Stimulated activated CD8-positive, alpha-beta memory T cell treated with anti-CD3 and anti-CD28 coated beads, Interleukin-7, amount 100 ng/mL, for 4 hours (primary cell): ENCODE measurements around the gene BBLN.
"Not testable (repeated sequence)": the region's sequence is repeated elsewhere in the genome, so short reads cannot be mapped to it uniquely, and the experiment has no call there.

ENCODE experiments used
- DNase-seq, 2 donors: peaks; one replicate each; pipeline ENCODE4 v3.0.0-alpha.2; 2020; ENCODE audit warnings: low read depth in 2 of 2

BBLN gene

GRCh38 chr9:128163523-128164306 is 3.6 kb downstream of the BBLN start:
- no peak for DNase-seq

DNA sequence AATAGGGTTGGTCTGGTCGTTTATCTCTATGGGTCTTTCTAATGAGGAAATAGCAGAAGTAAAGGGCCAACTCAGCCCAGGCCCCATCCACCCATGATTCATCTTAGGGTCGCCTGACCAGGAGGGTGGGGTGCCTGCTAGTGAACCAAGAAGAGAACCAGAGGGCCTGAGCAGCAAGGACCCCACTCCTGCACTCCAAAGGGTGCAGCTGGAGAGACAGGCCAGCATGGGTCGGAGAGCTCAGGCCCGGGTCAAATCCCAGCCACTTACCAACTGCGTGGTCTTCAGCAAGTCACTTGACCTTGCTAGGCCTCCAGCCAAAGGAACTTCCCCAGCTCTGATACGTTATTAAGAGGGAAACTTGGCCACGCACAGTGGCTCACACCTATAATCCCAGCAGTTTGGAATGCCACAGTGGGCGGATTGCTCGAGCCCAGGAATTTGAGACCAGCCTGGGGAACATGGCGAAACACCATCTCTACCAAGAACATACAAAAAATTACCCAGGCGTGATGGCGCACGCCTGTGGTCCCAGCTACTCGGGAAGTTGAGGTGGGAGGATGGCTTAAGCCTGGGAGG is 4.3 kb downstream of the BBLN start:
- DNase-seq, result no peak

GRCh38 chr9:128166169-128166568 is 6.1 kb downstream of the BBLN start:
- DNase-seq, result no peak

GRCh38 chr9:128167209-128167608 is 7.1 kb downstream of the BBLN start:
- DNase-seq, result no peak

DNA sequence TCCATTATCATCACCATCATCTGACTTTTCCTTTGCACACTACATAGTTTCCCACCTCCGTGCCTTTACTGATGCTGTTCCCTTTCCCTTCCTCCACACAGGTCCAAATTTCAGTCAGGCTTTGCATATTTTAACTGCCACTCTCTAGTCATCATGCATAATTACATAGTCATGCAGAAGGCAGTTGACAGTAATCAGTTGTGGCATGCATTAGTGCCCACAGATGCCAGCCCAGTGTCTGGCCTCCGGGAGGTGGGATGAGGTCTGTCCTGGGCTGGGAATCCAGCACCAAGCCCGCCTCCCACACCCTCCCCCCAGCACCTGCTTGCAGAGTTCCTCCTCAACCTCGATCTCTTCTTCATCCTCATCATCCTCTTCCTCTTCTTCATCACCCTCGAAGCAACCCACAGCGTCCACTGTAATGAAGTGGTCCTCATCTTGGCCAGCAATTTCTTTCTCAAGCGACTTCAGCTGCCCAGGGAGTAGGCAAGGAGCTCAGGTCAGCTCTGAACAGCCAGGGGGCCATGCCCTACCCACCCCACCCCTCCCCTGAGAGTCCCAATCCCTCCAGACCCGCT is 8.8 kb downstream of the BBLN start:
- DNase-seq, result no peak

DNA sequence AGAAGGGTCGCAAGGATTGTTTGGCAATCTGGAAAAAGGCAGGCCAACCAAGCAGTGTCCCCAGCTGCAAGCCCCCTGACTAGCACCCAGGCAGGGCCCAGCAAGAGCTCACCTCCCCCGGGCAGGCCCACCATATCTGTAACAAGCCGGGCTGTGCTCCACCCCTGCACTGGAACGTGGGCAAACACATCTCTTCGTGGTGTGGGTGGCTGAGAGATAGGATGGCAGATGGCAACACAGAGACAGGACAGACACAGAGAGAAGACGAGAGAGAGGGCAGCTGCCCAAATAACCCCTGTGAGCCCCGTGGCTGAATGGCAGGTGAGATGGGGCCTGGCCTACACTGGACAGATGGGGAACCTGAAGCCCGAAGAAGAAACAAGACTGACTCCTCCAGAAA is 9.4 kb downstream of the BBLN start:
- no peak for DNase-seq

GRCh38 chr9:128169925-128170324 is 9.9 kb downstream of the BBLN start:
- no peak for DNase-seq

DNA sequence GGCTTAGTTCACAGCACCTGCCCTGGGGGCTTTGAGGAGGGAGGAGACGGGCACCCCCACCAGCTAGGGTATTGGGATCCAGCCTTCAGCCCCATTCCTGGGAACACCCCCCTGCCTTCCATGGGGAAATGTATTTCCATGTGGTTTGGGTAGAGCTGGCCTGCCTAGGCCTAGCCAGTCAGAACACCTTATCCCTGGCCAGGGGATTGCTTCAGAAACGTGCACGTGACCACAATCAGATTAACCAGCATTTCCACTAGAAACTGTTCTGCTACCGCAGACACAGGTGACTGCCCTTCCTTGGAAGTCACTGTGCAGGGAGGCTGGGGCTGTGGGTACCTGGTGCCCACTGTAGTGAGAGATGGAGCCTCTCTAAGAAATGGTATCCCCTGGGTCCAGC is 14.0 kb downstream of the BBLN start:
- no peak for DNase-seq

GRCh38 chr9:128175102-128175563 is 15.1 kb downstream of the BBLN start:
- DNase-seq, result no peak

DNA sequence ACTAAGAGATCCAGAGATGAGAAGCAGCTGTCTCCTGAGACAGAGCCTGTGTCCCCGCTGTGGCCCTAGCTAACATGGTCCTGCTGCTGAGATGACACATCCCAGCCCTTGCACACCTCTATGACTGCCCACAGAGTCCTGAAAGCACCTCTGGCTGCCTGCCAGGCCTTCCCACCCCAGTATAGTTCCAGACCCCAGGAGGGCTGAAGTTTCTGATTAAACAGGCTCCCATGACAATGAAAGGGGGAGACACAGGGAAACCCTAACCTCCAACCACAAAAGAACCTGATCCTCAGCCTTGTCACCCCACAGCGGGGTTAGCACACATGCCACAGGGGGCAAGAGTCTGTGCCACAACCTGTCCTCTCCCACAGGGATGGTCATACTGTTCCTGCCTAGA is 15.7 kb downstream of the BBLN start:
- no peak for DNase-seq

DNA sequence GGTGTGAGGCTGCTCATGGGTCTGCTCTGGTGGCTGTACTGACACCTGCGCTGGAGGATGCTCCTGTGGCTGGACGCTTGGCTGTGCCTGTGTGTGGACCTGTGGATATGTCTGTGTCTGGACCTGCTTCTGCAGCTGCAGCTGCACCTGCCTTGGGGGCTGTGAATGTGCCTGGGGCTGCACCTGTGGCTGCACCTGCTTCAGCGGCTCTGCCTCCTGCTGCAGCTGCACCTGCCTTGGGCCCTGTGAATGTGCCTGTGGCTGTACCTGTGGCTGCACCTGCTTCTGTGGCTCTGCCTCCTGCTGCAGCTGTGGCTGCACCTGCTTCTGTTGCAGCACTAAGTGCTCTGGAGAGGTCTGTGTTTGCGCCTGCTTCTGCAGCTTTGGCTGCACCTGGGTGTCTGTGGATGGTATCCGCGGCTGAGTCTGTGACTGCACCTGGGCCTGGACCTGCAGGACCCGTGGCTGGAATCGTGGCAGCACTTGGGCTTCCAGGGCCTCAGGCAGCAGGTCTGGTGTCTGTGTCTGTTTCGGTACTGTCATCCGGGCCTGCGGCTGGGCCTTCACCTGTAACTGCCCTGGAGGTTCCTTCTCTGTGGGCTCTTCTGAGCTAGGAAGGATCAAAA is 18.9 kb downstream of the BBLN start:
- DNase-seq, result no peak

DNA sequence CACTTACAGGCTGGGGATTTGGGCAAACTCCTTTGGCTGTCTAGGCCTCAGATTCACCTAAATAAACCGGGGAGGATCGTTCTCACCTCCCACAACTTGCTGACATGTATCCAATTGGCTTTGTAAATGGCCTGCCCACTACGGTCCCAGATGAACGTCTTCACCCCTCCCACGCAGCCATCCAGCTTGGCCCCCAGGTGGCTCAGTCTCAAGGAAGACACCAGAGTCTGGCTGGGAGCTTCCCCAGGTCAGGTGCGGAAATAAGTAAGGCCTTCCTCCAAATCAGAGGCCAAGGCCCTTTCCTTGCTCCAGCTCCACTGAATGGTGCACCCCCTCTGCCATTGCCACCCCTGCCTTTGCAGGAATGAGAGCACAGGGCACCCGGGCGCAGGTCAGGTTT is 19.9 kb downstream of the BBLN start:
- DNase-seq, result no peak

GRCh38 chr9:128180447-128180846 is 20.4 kb downstream of the BBLN start:
- DNase-seq, result no peak

GRCh38 chr9:128181480-128181879 is 21.4 kb downstream of the BBLN start:
- not testable (repeated sequence) for DNase-seq

DNA sequence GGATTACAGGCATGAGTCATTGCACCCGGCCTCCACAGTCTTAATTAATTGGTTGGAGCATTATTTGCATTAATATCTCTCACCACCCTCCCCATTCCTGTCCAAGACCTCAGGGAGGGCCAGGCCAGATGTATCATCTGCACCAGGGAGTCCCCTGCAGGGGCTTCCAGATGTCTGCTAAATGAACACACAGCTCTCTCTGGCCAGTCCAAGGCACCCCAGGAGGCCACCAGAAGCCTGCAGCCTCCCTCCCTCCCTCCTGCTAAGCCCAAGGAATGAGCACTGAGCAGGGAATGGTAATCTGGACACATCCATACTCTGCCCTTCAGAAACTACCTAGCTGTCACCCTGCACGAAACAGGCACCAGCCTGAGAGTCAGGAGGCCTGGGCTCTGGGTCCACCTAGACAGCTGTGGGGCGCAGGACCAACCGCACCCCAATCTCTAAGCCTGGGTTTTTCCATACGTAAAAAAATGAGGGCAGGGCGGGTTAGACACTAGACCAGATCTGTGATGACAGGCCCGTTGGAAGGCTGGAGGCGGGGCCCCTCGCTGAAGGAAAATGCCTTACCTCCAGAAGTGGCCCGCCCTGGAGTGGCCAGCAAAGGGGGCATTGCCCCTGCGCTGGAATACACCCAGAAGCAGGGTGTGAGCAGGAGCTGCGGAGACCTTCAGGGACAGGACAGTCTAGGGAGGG is 23.0 kb downstream of the BBLN start:
- DNase-seq, result no peak

DNA sequence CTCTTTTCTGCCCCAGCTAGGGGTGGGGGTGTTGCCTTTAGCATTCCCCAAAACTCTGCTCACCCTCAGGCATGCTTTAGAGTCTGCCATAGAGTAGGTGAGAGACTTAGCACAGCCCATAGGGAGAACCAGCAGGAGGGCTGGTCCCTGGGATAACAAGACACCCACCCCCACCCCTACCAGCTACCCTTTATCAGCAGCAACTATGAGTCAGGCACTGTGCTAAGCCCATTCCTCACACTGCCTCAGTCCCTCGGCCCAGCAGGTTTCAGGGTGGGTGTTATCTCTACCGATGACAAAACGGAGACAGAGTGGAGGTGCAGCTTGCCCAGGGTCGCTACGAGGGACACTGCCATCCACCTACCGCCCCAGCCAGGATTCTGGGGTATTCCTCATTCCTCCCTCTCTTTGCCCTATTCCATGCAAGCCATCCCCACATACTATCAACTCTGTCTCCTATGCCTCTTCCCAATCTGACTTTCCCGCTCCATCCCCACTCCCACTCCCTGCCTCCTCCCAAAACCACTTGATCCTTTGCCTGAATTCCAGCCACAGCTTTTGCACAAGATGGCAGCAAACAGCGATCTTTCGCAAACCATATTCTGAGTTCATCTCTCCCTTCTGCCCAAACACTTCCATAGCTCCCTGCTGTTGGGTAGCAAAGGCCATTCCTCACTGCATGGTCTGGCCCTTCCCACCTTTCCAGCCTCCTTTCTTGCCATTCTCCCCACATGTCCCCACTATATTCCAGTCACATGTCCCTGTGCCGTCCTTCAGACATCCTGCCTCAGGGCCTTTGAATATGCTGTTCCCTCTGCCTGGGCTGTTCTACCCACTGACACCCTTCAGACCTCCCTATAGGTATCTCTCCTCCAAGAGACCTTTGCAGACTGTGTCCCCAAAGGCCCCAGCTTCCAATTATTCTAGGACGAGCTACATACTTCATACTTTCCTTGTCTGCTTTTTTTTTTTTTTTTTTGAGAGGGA is 26.2 kb downstream of the BBLN start:
- no peak for DNase-seq

- no peak for DNase-seq
Measured at GRCh38 chr9:128187361-128187760, 27.3 kb downstream of the BBLN start.

DNA sequence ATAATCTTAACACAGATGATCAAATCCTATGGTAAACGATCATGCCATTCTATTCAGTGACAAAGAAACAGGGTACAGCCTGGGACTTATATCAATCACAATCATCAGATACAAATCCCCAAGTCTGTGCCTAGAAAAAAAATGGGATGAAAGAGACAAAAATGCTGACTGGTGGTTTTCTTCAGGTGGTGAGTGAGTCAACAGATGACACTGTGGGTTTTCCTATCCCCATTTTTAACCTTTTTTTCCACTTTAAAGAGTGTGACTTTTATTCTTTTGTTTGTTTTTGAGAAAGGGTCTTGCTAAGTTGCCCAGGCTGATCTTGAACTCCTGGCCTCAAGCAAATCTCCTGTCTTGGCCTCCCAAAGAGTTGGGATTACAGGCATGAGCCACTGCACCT is 28.1 kb downstream of the BBLN start:
- no peak for DNase-seq

GRCh38 chr9:128190013-128190412 is 29.9 kb downstream of the BBLN start:
- DNase-seq, result no peak

DNA sequence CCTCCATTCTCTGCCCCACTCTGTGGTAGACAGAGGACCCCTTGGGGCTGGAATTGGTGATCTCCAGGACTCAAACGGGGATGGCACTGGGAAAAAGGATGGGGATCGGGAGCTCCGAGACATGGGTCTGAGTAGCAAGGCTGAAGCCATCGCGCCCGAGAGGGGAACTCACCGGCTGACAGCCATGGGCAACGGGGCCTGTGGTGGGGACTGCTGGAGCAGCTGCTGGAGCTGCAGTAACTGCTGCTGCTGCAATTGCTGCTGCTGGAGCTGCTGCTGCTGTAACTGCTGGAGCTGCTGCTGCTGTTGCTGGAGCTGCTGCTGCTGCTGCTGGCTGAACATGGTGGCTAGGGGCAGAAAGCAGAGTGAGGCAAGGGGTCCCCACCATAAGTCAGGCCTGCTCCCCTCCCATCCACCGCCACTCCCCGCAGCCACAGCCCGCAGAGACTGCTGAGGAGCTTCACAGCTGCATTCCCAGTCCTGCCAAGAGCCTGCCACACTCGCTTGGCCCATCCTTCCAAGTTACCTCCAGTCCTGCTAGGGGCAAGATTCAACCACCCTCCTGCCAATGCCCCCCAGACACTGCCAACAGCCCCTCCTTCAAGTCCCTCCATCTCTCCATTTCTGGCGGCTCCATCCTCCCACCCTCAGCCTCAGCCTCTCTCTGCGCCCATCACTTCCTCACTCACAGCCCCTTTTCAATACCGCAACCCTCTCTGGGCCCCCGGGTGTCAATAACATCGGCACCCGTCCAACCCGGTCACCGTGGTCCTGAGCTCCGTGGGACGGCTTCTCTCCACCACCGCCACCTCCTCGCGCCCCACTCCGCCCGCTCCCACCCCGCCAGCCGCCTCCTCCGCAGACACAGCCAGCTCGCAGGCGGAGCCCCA is 30.7 kb downstream of the BBLN start:
- no peak for DNase-seq
